CD1c-positive myeloid dendritic cell (primary cell): ENCODE results near the gene RHBDF2.

Source experiments
- DNase-seq: peaks from one replicate; pipeline ENCODE4 v3.0.0-alpha.2; 2016; ENCODE audit errors: extremely low spot score

RHBDF2 gene

DNA sequence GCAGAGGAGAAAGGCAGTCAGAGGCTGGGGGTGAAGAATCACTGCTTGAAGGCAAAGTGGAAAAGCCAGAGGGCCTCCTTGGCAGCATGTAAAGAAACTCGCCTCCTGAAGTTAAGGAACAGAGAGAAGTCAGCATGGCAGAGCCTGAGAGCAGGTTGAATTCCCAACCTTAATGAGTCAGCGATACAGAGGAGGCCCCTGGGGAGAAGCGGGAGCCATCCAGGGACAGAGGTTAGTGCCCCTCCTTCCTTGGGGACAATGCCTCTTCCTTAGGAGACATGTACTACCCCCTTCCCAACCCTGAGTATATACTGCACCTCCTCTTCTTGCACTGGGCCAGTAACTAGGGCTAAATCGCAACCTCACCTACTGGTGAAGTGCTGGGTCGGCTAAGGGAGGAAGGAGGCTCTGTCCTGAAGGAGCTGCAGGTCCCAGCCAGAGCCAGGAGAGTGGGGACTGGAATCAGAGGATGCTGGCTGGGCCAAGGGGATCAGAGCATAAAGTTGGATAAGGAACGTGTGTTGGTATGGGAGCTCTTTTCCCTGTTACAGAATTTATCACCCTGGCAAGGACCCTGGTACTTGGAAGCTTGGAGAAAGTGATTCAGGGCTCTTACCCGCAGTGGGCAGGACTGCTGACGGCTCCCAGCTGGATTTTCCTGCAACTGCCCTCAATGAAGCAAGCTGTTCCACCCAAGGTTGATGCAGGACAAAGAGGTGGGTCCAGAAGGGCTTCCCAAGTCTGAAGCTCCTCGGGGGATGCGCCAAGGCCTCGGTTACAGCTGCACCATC is 39.3 kb downstream of the RHBDF2 start:
- DNase-seq = no peak

GRCh38 chr17:76459674-76460073 is 41.5 kb downstream of the RHBDF2 start:
- no peak for DNase-seq

- DNase-seq = no peak
These were observed 42.4 kb downstream of the RHBDF2 start for GRCh38 chr17:76458580-76459490.

GRCh38 chr17:76453431-76453743 is 47.8 kb downstream of the RHBDF2 start:
- DNase-seq = no peak

DNA sequence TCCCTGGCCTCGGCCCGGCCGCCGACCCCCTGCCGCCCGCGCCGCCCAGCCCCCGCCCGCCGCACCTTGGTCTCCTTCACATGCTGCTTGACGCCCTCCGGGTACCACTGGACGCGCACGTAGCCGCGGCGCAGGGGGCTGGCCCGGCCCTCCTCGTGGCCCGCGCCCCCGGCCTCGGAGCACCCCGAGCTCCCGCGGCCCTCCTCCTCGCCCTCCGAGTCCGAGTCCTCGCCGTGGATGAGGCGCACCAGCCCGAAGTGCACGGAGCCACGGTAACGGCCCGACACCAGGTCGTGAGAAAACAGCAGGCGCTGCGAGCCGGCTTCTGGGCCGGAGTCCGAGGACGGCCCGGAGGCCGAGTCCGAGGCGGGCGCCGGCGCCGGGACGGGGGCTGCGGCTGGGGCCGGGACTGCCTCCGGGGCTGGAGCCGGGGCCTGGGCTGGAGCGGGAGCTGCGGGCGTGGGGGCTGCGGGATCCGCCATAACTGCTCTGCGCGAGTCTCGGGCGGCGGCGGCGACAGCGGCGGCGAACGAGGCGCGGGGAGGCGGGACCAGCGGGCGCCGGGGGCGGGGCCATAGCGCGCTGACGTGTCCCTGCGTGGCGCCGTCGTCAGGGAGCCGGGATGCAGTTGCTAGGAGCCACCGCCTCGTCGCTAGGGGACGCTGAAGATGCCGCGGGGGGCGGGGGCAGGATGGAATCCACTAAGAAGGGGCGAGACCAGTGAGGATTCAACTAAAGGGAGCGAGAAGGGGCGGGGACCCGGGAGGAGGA is 48.4 kb downstream of the RHBDF2 start, which contains the start of gene UBE2O:
Gene UBE2O, minus strand, starts transcription at position 493 of the 771 bp plus-strand sequence. Its CDS starts 11 bp downstream, at position 482.
- DNase-seq = peak; percentile 95

DNA sequence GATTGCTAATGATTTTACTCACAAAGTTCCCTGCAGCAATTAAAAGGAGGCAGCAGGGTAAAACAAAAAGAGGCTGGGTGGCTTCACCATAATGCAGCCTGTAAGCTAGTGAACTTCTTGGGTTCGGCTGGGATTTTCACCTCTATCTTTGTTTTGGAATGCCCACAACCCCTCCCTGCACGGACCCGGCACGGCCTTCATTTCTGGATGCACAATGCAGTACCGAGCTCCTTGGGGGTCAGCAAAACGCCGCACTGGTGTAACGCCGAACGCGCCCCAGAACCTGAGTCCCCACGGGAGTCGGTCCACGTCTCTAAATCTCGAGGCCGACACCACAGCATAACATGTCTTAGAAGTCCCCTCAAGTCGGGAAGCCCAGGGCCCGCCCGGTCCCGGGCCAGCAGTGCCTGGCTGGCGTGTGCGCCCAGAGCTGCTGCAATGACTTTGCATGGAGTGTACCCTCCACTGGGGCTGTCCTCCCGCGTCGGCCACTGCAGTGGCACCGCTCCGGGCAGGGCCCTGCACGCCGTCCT is 49.0 kb downstream of the RHBDF2 start:
- peak; percentile 33 for DNase-seq

DNA sequence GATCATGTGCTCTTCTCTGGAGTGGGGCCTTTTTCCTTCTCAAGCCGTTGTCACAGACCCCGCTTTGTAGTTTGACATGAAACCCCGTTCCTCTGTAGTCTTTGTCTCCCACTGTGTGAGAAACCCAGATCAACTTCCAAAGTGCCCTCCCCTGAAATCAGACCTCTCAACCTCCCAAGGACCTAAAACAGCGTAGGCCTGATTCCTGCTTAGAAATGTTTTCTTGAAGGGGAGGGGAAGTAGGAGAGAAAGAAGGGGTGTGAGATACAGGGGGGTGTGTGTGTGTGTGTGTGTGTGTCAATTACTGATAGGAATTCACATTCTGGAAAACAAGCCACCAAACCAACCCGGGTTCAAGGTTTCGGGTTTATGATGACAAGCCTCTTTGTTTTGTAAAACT is 49.7 kb downstream of the RHBDF2 start:
- DNase-seq = no peak

DNA sequence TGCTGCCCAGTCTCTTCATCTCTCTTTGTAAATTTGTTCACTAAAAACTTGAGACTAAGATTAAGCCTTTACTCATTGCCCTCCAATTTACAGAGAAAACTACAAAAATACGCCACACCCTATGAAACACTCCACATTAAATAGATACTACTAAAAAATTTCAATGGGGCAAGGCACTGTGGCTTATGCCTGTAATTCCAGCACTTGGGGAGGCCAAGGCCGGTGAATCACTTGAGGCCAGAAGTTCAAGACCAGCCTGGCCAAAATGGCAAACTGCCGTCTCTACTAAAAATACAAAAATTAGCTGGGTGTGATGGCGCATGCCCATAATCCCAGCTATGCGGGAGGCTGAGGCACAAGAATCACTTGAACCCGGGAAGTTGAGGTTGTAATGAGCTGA is 52.1 kb downstream of the RHBDF2 start:
- no peak for DNase-seq

GRCh38 chr17:76447931-76448652 is 53.1 kb downstream of the RHBDF2 start:
- no peak for DNase-seq

DNA sequence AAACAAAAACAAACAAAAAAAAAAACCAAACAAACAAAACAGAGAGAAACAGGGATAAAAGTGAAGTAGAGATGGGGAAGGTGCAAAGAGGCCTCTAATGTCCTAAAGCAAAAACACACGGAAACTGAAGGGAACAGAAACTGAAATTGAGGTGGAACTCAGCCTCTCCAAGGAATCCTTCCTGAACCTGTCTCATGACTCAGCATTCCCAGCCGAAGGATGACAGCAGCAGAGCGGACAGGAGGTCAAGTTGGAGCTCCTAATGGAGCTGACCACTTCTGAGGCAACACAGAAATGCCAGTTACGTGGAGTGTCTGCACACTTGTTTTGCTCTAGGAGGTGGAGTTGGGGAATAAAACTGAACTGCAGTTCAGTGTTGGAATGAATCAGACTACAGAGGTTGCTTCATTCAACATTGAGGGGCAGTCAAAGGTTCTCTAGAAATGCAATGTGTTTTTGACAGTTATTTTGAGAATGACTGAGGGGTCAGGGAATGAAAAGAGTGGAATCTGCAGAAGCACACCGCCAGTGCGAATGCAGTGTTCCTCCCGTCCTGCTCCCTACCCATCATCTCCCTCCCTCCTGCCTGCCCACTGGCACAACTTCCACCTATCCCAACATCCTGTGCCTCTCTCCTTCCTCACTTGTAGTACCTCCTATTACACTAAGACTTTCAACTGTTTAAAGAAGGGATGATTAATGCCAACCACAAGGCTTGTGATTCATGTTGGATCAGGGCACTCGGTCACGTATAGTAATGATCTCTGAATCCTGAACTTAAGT is 54.6 kb downstream of the RHBDF2 start:
- DNase-seq = peak; percentile 52

GRCh38 chr17:76445697-76446448 is 55.4 kb downstream of the RHBDF2 start:
- DNase-seq = no peak

DNA sequence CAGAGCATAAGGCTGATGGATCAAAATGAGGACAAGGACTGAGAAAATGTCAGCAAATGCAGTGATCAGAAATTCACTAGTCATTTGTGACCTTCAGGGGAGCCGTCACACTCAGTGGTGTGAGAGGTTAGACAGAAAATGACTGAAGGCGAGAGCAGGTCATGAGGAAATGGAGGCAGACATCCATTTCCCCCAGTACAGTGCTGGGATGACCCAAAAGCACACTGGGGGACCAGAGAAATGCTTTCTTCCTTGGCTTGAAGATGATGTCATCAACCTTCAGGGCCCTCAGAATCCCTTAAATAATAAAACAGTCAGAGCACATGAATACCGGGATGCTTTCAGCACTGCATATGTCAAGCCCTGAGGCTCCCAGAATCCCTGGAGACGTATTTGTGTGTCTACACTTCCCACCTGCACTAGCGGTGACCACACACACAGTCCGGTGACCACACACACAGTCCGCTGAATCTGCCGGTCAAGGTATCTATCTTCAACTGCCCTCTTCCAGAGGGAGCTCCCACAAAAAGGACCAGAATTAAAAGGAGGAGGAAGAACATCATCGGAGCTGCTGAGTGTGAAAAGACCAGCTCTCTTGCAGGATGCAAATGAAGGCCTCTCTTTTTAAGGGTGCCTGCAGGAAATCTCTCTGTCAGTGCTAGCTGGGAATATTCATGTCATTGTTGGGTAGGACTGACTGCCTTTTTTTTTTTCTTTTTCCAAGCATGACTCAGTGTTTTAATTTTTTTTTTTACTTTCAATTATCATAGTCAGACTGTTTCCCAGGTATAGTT is 56.5 kb downstream of the RHBDF2 start:
- DNase-seq = no peak

DNA sequence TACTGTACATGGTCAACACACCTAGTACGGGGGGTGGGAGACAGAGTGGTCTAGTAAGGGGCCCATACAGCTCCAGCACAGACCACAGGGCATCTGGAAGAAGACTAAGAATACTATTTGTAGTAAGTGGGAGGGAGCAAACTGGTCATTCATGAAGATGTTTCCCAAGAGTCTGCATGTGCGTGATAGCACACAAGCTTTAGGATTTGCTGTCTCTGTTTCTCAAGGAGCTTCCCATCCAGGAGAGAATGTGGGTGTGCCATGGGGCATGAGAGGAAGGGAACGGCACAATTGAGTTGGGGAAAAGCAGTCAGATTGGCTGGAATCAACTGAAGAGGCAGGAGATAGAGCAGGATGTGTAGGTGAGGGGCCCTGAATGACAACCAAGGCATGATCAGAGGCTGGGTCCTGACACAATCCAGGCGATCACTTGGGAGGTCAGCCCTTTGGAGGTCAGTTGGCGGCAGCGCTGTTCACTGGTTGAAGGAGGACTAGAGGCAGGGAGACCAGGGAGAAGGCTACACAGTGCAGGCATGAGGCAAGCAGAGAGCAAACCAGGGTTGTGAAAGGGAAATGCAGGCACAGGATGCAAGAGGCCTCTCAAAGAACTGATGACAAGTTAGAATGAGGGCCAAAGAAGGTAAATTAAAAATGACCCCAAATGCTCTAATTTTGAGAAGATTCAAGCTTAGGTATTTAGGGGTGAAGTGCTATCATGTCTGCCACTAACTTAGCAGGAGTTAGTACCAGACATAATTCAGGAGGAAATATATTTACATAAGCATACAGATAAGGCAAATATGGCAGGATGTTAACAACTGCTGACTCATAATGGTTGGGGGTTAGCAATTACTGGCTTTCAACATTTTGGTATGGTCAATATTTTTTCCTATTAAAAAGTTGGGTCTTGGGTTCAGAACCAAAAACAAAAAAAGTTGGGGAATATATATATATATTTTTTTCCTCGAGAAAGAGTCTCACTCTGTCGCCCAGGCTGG is 58.6 kb downstream of the RHBDF2 start:
- DNase-seq = no peak

GRCh38 chr17:76441686-76442340 is 59.4 kb downstream of the RHBDF2 start:
- no peak for DNase-seq

DNA sequence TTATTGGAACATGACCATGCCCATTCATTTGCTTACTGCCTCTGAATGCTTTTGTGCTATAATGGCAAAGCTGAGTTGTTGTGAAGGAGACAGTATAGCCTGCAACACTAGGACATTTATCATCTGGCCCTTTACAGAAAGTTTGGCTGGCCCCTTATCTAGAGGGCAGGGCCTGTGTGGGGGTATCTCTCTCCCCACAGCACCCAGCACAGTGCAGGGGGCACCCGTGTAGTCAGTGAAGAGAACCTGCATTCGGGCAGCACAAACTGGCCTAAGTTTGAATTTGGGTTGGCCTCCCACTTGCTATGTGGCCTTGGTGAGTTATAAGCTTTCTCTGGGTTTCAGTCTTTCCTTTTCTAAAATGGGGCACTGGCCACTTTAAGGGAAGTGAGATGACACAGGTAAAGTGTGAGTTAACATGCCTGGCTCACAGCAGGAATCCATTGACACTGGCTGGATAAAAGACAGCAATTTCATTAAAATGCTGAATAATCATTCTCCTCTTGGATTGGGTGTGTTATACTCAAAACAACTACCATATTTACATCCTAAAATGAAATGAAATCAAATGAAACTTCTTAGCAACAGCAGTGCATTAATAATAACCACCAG is 60.4 kb downstream of the RHBDF2 start:
- no peak for DNase-seq

DNA sequence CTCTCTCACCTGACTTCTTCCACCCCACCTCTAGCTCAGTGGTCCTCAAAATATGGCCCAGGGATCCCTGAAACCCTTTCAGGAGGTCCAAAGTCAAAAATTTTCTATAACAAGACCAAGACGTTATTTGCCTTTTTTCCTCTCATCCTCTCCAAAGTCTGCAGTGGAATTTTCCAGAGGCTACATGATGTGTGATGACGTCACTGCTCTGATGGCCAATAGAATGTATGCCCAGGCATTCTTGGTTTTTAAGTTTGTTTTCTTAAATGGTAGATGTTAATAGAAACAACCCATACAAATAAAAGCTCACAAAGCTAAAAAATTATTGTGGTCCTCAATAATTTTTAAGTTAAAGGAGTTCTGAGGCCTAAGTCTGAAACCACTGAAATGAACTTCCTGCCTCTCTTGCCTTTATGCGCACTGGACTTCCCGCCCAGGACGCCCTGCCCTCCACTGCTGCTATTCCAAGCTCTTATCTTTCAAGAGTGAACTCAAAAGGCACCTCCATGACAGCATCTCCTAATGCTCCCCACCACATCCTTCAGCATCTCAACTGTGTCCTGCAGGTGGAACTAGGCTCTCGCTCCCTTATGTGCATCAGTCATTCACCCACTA is 61.8 kb downstream of the RHBDF2 start:
- DNase-seq = no peak
